T-helper 2 cell (primary cell): ENCODE results near the gene DNAJC5G.
"Not testable (repeated sequence)": the region's sequence is repeated elsewhere in the genome, so short reads cannot be mapped to it uniquely, and the experiment has no call there.

Source experiments
- DNase-seq, 5 experiments: peaks; one replicate each; pipeline versions ENCODE4 v3.0.0 to v3.0.0-alpha.2; 2012 to 2022

DNAJC5G gene

GRCh38 chr2:27312152-27312551 lies 36.9 kb downstream of the DNAJC5G start:
- DNase-seq: no peak

- no peak for DNase-seq
These were observed 38.8 kb downstream of the DNAJC5G start for GRCh38 chr2:27313882-27314645.

GRCh38 chr2:27314709-27315108 lies 39.5 kb downstream of the DNAJC5G start:
- DNase-seq: no peak

- no peak for DNase-seq
These were observed 39.9 kb downstream of the DNAJC5G start for GRCh38 chr2:27315122-27315521.

DNA sequence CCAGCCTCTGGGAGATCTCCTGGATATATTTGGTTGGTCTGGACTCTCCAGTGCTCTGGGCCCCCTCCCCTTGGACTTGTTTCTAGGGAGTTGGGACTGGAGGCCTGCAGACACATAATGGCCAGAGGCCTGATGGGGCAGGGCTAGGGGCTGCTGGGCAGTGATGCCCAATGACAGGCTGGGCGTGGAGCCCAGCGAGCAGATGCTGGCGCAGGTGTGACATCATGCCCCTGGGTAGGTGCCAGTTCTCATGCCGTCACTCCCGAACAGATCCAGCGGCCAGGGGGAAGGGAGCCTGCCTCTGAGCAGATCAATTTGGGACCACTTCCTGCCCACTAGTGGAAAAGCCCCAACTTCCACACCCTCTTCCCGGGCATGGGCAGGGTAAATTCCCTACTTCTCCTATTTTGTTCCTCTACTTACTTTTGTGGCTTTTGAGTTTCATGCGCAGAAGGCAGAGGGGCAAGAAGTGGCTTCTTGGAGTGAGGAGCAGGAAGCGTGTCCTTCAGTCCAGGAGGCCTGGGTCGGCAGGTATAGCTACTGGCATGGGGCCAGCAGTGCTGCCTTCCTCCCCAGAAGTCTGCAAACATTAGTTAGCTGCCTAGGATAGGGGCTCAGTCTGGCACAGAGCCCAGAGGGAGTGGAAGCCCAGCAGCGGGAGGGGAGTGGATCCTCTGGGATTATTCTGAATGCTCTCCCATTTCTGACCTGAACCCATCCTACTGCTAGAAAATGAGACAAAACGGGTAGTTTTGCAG lies 41.6 kb downstream of the DNAJC5G start:
- DNase-seq: no peak

GRCh38 chr2:27319839-27320238 lies 44.6 kb downstream of the DNAJC5G start:
- not testable (repeated sequence) for DNase-seq

- DNase-seq: no peak
These were observed 45.8 kb downstream of the DNAJC5G start for GRCh38 chr2:27320958-27321543.

- DNase-seq: peak in 1 of 5 experiments; percentile 34
These were observed 47.1 kb downstream of the DNAJC5G start for GRCh38 chr2:27322301-27322765.

DNA sequence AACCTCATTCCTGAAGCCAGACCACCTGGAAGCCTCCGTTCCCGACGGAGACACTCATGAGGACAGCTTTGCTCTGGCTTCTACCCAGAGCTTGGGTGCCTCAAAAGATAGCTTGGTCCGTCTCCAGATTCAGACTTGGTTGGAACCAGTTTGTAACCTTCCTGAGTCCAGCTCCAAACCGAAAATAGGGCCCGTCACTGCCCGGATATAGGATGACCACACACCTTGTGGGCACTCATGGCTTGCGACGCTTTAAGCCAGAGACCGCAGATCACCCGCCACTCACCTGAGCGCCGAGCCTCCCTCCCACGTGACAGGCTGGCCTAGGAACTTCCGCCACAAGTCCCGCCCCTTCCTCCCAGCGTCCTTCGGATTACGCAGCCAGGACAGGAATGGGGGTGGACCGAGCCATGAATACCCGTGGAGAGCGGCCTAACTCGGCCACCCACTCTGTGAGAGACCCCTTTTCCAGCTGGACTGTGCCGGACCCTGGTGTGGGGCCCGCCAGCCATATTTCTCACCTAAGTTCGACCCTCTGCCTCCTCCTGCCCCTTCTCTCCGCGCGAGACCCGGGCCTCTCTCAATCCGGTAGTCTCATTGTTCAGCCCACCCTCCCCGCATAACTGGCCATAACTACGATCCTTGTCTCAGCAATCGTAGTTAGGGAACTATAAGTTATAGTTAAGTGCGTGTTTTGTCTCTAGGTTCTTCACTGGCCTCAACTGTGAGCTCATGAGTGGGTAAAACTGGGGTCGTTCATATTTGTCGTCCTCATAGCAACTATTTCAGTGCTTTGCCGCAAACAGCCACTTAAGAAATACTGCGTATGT lies 47.7 kb downstream of the DNAJC5G start, which contains the start of gene MPV17:
Gene MPV17, minus strand, starts transcription at position 332 of the 830 bp plus-strand sequence. CDS start 580 bp downstream, outside the sequence.
- peak; percentile 66 to 92 (median 77) for DNase-seq

DNA sequence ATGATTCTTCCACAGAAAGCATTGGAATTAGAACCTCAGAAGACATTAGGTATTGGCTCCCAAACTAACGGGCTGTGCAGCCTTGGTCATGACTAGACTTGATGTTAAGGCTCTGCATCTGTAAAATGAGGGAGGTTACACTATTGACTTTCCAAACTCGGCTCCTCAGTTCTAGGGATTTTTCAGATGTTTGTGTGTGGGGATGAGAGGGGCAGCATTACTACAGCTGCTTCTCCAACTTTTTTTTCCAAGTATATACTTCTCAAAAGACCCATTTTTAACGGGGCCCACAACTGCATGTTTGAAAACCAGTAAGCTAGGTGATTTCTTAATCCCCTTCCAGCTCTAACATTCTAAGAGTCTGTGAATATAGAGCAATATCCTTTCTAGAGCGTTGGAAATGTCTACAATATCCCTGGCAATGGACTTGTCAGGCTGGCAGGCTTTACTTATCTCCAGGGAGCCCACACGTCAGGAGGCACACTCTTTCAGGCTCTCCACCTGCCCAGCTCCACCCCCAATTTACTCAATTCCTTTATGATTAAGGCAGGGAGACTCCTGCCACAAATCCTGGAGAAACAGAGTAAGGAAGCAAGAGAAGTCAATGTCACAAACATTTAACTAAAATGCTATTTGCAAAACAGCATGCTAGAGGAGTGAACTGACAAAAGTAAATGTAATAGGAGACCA lies 48.5 kb downstream of the DNAJC5G start:
- no peak for DNase-seq

- no peak for DNase-seq
These were observed 49.5 kb downstream of the DNAJC5G start for GRCh38 chr2:27324720-27325119.
